SK-N-MC (cell line): ENCODE data around the gene GALNT18.

ENCODE experiments used
- EZH2 ChIP-seq: fragments of 200-600 bp; sonication (generic); IDR thresholded peaks from one replicate; pipeline ENCODE4 v1.6.1; 2017; ENCODE audit warnings: antibody characterized with exemption
- POLR2AphosphoS5 ChIP-seq: IDR thresholded peaks from 2 replicates; pipeline ENCODE4 v1.6.1; 2012; ENCODE audit warnings: mild to moderate bottlenecking, low read depth, low read length, borderline replicate concordance

GRCh38 chr11:11265320-11265719 lies 356.5 kb downstream of the GALNT18 start:
- TF ChIP-seq EZH2: no peak
- TF ChIP-seq POLR2AphosphoS5: no peak
